Upper lobe of right lung (tissue), 1 donor: Measurements from ENCODE around the gene ADGRD2. TPM values are rescaled to one million over a fixed set of nuclear protein-coding genes. Genes with fewer than 3 reads are reported as not detected.

Experiments used
- ATAC-seq: fragments of 200-7000 bp; cut with Tn5 transposase; one replicate; pipeline ENCODE4 v1.9.1; 2020; ENCODE audit warnings: mild to moderate bottlenecking, moderate library complexity
- DNase-seq: peaks from one replicate; pipeline ENCODE4 v3.0.0-alpha.2; 2020
- H3K27ac ChIP-seq: fragments of 200-600 bp; one replicate; pipeline ENCODE4 v1.8.0; 2022
- H3K27me3 ChIP-seq: fragments of 200-600 bp; one replicate; pipeline ENCODE4 v1.8.0; 2022; ENCODE audit warnings: mild to moderate bottlenecking
- H3K36me3 ChIP-seq: fragments of 200-600 bp; one replicate; pipeline ENCODE4 v1.8.0; 2022
- H3K4me1 ChIP-seq: fragments of 200-600 bp; one replicate; pipeline ENCODE4 v1.8.0; 2022
- H3K4me3 ChIP-seq: fragments of 200-600 bp; one replicate; pipeline ENCODE4 v1.8.0; 2022; ENCODE audit warnings: mild to moderate bottlenecking
- H3K9me3 ChIP-seq: fragments of 200-600 bp; one replicate; pipeline ENCODE4 v1.8.0; 2022
- intact Hi-C: fragments of 100-400 bp; cut with DNase I; formaldehyde crosslinking; loops from one replicate; pipeline ENCODE4 v1.11.0; 2022
- total RNA-seq: library from RNA; stranded (reverse); fragmentation: NEBNext Ultra II Directional; extraction: Animal tissue kit (Norgen Biotek cat#: 25700); gene quantifications from one replicate; pipeline ENCODE4 v1.2.1, GENCODE V29; 2021
- TF ChIP-seq, protein P1 (sequence below): fragments of 200-600 bp; IDR thresholded peaks from one replicate; pipeline ENCODE4 v1.8.0; 2022; ENCODE audit warnings: antibody characterized with exemption
- donor health status: DM: no; HTN: yes; CAD: no; lungs with severe emphysema.

Gene ADGRD2
- total RNA-seq, 1 donor from 2014 or later, result not detected

DNA sequence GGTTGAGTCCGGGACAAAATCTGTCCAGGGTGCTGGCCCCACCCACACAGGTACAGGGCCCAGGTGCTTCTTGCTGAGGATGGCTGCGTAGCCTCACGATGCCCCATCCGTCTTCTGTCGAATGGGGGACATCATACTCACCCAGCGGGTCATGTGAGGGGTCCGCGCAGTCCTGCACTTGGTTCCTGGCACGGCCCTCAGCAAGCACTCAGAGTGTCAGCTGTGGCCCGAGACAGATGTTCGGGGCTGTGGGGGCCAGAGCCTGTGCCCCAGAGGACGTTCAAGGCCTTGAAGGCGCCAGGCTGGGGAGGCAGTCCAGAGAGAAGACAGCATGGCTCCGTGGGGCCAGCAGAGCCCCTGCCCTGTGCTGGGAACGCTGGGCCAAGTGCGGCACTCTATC is 29.1 kb downstream of the ADGRD2 start:
- intact Hi-C loops, result no loop called here
- peaks cover 44% of the 10 kb centered on the region for H3K27me3 ChIP-seq
- no peaks in the 10 kb centered on the region for H3K36me3 ChIP-seq
- no peaks in the 10 kb centered on the region for H3K4me1 ChIP-seq
- ATAC-seq (no peak), DNase-seq (no peak)
- H3K9me3 ChIP-seq, result no peaks in the 10 kb centered on the region
- TF ChIP-seq, protein P1, sequence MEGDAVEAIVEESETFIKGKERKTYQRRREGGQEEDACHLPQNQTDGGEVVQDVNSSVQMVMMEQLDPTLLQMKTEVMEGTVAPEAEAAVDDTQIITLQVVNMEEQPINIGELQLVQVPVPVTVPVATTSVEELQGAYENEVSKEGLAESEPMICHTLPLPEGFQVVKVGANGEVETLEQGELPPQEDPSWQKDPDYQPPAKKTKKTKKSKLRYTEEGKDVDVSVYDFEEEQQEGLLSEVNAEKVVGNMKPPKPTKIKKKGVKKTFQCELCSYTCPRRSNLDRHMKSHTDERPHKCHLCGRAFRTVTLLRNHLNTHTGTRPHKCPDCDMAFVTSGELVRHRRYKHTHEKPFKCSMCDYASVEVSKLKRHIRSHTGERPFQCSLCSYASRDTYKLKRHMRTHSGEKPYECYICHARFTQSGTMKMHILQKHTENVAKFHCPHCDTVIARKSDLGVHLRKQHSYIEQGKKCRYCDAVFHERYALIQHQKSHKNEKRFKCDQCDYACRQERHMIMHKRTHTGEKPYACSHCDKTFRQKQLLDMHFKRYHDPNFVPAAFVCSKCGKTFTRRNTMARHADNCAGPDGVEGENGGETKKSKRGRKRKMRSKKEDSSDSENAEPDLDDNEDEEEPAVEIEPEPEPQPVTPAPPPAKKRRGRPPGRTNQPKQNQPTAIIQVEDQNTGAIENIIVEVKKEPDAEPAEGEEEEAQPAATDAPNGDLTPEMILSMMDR, result no peak
- no peak overlapping the region for H3K4me3 ChIP-seq
- no peak overlapping the region for H3K27ac ChIP-seq

DNA sequence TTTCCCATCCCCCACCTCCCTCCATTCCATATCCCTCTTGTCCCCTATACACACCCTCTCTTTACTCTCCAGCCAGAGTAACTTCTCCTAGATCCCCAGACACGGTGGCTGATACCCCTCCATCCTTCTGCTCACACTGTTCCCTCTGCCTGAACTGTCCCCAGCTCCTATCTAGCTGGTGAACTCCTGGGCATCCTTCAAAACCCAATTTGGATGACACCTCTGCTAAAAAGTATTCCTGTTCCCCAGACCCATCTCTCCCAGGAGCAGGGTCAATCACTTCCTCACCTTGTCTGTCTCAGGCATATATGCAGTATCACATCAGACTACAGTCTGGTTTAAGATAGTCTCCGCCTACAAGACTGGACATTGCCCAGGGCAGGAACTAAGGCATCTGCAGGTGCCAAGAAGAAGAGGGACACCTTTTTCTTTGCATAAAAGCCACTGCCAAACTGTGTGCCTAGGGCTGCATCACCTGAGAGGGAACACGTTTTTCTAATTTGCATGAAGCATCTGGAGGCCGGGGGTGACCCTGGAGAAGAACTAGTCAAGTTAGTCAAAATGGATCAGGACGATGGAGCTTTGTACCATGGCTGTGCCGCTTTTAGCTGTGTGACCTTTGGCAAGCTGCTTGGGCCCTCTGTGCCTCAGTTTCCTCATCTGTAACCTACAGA is 29.8 kb downstream of the ADGRD2 start:
- Histone ChIP-seq H3K9me3 (no peaks in the 10 kb centered on the region), H3K36me3 (no peaks in the 10 kb centered on the region), H3K27ac (no peak overlapping the region), H3K4me1 (no peaks in the 10 kb centered on the region), H3K4me3 (no peak overlapping the region), H3K27me3 (peaks cover 44% of the 10 kb centered on the region)
- TF ChIP-seq, protein P1, result no peak
- DNase-seq, result no peak
- no peak for ATAC-seq
- intact Hi-C loops, result no loop called here

DNA sequence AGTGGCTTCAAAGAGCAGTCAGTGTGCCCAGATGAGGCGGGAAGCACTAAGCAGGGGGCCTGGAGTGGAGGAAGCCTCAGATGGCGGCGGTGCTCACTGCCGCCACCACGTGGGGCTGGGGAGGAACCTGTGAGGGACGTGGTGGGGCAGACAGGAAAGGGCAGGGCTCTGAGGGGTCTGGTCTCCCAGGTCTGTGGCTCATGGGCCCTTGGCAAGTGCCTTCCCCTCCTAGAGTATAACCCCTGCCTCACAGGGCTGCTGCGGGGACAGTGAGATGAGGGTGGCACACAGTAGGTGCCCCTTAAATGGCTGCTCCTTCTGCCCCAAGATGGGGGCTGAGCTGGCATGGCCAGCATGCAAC is 30.4 kb downstream of the ADGRD2 start:
- H3K36me3 ChIP-seq, result no peaks in the 10 kb centered on the region

DNA sequence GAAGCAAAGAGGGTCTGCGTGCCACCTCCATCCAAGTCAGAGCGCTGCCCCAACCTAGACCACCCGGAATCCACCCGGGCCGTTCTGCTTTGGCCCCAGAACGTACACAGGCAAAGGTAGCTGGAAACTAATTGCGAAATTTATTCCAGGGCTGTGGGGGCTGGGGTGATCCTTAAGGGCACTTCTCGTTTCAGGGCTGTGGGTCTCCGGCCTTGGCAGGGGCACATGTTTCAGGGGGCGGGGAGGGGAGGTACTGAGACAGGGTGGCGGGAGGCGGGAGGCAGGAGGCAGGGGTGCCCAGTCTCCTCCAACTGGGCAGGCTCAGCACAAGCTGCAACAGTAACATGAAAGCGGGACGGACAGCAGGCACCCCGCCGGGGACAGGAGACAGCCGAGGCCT is 30.9 kb downstream of the ADGRD2 start:
- no peak overlapping the region for H3K4me3 ChIP-seq
- no peaks in the 10 kb centered on the region for H3K36me3 ChIP-seq
- no peaks in the 10 kb centered on the region for H3K9me3 ChIP-seq
- H3K27ac ChIP-seq, result no peak overlapping the region
- no peaks in the 10 kb centered on the region for H3K4me1 ChIP-seq
- no peak for ATAC-seq
- DNase-seq, result no peak
- intact Hi-C loops, result no loop called here
- TF ChIP-seq, protein P1, result no peak
- peaks cover 48% of the 10 kb centered on the region for H3K27me3 ChIP-seq

More for the DNA sequence above, 30.4 kb downstream of the ADGRD2 start:
- H3K4me3 ChIP-seq, result no peak overlapping the region
- intact Hi-C loops, result no loop called here
- H3K9me3 ChIP-seq, result no peaks in the 10 kb centered on the region
- H3K27ac ChIP-seq, result no peak overlapping the region
- TF ChIP-seq, protein P1, result no peak
- peaks cover 50% of the 10 kb centered on the region for H3K27me3 ChIP-seq
- ATAC-seq, result no peak
- no peaks in the 10 kb centered on the region for H3K4me1 ChIP-seq
- no peak for DNase-seq

DNA sequence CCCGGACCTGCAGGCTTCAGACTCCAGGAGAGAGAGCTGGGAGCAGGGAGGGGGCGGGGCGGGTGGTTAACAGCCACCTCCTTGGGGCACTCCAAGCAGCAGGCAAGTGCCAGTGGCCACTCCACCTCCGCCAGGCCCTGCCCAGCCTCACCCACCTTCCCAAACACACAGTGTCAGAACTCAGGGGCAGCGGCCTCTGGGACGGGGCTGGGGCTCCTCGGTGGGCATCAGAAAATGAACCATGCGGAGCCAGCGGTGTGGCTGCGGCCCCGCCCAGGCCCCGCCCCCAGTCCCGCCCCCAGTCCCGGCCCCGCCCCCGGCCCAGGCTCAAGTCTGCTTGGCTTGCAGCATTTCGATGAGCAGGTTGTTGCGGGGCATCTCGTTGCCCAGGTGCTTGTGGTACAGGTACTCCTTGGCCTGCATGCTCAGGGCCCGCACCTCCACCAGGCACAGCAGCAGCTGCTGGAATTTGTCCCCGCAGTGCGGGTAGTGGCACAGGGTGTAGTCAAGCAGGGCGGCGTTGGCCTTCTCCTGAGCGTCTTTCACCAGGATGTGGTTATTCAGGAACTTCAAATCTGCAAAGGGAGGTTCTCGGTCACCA is 32.3 kb downstream of the ADGRD2 start:
- Histone ChIP-seq H3K27me3 (peaks cover 47% of the 10 kb centered on the region), H3K9me3 (no peaks in the 10 kb centered on the region), H3K36me3 (no peaks in the 10 kb centered on the region), H3K27ac (no peak overlapping the region), H3K4me1 (no peaks in the 10 kb centered on the region), H3K4me3 (no peak overlapping the region)
- TF ChIP-seq, protein P1, result no peak
- DNase-seq (peak; percentile 81), ATAC-seq (peak; percentile 72)
- intact Hi-C loops, result no loop called here
